GM10248 (cell line): Measurements from ENCODE around the gene FEZF2.

Experiments
- CTCF ChIA-PET: fragments of 300-600 bp; sonication (Branson Sonifier 250); formaldehyde crosslinking; extraction: SDS; loops from one replicate; lab custom pipeline; 2021; ENCODE audit warnings: antibody characterized with exemption; lab: Yijun Ruan, JAX
- POLR2A ChIA-PET: fragments of 350-650 bp; sonication (Branson Sonifier 250); formaldehyde crosslinking; extraction: SDS; loops from one replicate; lab custom pipeline; 2020; ENCODE audit warnings: antibody characterized with exemption; lab: Yijun Ruan, JAX
- DNase-seq: peaks from one replicate; pipeline ENCODE4 v3.0.0; 2012; ENCODE audit errors: extremely low spot score
- CTCF ChIP-seq: IDR thresholded peaks from 2 replicates; pipeline ENCODE4 v1.5.1; 2012; ENCODE audit warnings: mild to moderate bottlenecking, low read depth; ENCODE audit errors: extremely low read depth, missing control alignments, control extremely low read depth

The FEZF2 gene

GRCh38 chr3:62332017-62332416, 41.3 kb downstream of the FEZF2 start:
- TF ChIP-seq CTCF = no peak
- no peak for DNase-seq
- CTCF ChIA-PET = interaction anchor here (0.7 to 1.8 kb wide), 7 partner anchors 8 to 78 kb away, joined by 3 to 7 read pairs (median 3); no protein-coding TSS in a partner anchor
- POLR2A ChIA-PET = no interaction called here

- ChIA-PET POLR2A (no interaction called here), CTCF (interaction anchor here (1.5 kb wide), 1 partner anchor 13 kb away, joined by 4 read pairs; no protein-coding TSS in a partner anchor)
- TF ChIP-seq CTCF = no peak
- no peak for DNase-seq
These were observed 43.4 kb downstream of the FEZF2 start for GRCh38 chr3:62329971-62330370.

GRCh38 chr3:62325896-62326295, 47.5 kb downstream of the FEZF2 start:
- TF ChIP-seq CTCF = no peak
- DNase-seq = no peak
- POLR2A ChIA-PET = no interaction called here
- CTCF ChIA-PET = interaction anchor here (2.3 kb wide), 1 partner anchor 9 kb away, joined by 6 read pairs; no protein-coding TSS in a partner anchor

GRCh38 chr3:62323241-62323640, 50.1 kb downstream of the FEZF2 start:
- ChIA-PET POLR2A (no interaction called here), CTCF (interaction anchor here (1.1 kb wide), 1 partner anchor 9 kb away, joined by 7 read pairs; no protein-coding TSS in a partner anchor)
- no peak for TF ChIP-seq CTCF
- DNase-seq = no peak
